GM21576 (cell line): ENCODE measurements around the gene C2orf92.
A peak's percentile ranks its signal among the peaks of the same experiment; 100 is the strongest.
"Not testable (repeated sequence)": the region's sequence is repeated elsewhere in the genome, so short reads cannot be mapped to it uniquely, and the experiment has no call there.

Experiments used
- ATAC-seq: cut with Tn5 transposase; IDR thresholded peaks from one replicate; pipeline ENCODE4 v1.9.1; 2021; ENCODE audit warnings: mild to moderate bottlenecking, moderate library complexity; ENCODE audit not compliant: unreplicated experiment

The C2orf92 gene

GRCh38 chr2:97669448-97669847 is at the start of gene C2orf92:
Gene C2orf92, plus strand, starts transcription at chr2:97669713. Its CDS starts 76 bp downstream, at chr2:97669789.
- no peak for ATAC-seq

GRCh38 chr2:97620492-97620891 is 49.0 kb upstream of the C2orf92 start:
- ATAC-seq: not testable (repeated sequence)

GRCh38 chr2:97622976-97623375 is 46.5 kb upstream of the C2orf92 start:
- ATAC-seq: not testable (repeated sequence)

- not testable (repeated sequence) for ATAC-seq
Measured at GRCh38 chr2:97625354-97626048, 44.0 kb upstream of the C2orf92 start.

GRCh38 chr2:97626049-97626430 is 43.5 kb upstream of the C2orf92 start:
- ATAC-seq: not testable (repeated sequence)

GRCh38 chr2:97644023-97644717 is 25.3 kb upstream of the C2orf92 start:
- no peak for ATAC-seq

- ATAC-seq: peak; percentile 28
Measured at GRCh38 chr2:97645112-97645694, 24.3 kb upstream of the C2orf92 start.

- peak; percentile 91 for ATAC-seq
Measured at GRCh38 chr2:97645695-97646629, 23.6 kb upstream of the C2orf92 start, which contains the start of gene COX5B. Gene COX5B, plus strand, starts transcription at chr2:97646062. Its CDS starts 25 bp downstream, at chr2:97646087.

- no peak for ATAC-seq
Measured at GRCh38 chr2:97646977-97647376, 22.5 kb upstream of the C2orf92 start.

- no peak for ATAC-seq
Measured at GRCh38 chr2:97651114-97651513, 18.4 kb upstream of the C2orf92 start.

GRCh38 chr2:97653473-97653872 is 16.0 kb upstream of the C2orf92 start:
- ATAC-seq: no peak

- no peak for ATAC-seq
Measured at GRCh38 chr2:97653874-97654273, 15.6 kb upstream of the C2orf92 start.

- ATAC-seq: no peak
Measured at GRCh38 chr2:97654309-97654708, 15.2 kb upstream of the C2orf92 start.

- no peak for ATAC-seq
Measured at GRCh38 chr2:97654791-97655190, 14.7 kb upstream of the C2orf92 start.

- ATAC-seq: no peak
Measured at GRCh38 chr2:97656129-97656755, 13.3 kb upstream of the C2orf92 start.

GRCh38 chr2:97656905-97657587 is 12.5 kb upstream of the C2orf92 start:
- ATAC-seq: no peak

- no peak for ATAC-seq
Measured at GRCh38 chr2:97657986-97658690, 11.4 kb upstream of the C2orf92 start.

GRCh38 chr2:97658691-97659157 is 10.8 kb upstream of the C2orf92 start:
- ATAC-seq: no peak
